Fibroblast of gingiva (primary cell): ENCODE measurements around the gene MAST2.
"Not testable (repeated sequence)": the region's sequence is repeated elsewhere in the genome, so short reads cannot be mapped to it uniquely, and the experiment has no call there.

Experiments used
- DNase-seq: peaks from one replicate; pipeline ENCODE4 v3.0.0-alpha.2; 2011; ENCODE audit warnings: low read depth

The MAST2 gene

DNA sequence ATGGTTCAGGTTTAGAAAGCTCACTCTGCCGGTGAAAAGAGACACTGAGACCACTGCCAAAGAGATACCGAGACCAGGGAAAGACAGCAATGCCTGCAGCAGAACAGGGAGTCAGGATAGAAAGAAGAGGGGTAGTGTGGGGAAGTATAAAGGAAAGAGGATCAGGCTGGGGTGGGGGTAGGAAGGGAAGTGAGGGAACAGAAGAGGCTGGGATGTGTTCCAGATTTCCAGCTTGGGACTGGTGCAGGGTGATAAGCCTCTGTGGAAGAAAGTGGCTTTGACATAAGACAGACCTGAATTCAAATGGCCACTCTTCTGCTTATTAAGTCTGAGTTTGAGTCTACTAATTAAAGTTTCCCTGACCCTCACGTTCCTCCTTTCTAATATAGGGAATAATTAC is 223.1 kb downstream of the MAST2 start:
- DNase-seq: no peak

DNA sequence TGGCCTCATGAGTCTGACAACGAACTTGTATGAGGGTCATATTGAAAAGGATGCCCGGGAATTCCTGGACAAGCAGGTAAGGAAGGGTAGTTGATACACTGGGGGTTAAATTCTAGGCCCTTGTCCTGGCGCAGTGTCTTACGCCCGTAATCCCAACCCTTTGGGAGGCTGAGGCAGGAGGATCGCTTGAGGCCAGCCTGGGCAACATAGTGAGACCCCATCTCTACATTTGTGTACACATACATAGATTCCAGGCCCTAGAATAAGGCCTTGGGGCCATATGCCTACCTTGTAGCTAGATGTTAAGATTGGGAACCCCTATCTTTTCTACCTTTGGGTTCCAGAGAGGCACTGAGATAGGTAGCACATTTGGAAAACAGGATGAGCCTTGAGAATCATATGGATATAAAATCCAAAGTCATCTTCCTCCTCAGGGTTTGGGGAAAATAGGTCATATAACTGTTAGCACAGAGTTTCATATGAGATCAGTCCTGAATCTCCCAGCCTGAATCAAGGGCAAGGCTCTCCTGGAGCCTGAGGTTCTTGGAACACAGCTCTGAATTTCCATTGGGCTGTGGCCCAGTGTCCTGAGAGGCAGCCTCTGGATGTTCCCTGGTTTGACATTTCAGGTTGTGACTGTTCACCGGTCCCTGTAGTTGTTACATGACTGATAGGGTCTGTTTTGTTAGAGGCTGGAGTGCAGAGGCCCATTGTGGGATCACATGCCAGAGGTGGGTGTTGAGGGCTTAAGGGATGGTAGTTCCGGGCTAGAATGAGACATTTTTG is 224.6 kb downstream of the MAST2 start:
- no peak for DNase-seq

DNA sequence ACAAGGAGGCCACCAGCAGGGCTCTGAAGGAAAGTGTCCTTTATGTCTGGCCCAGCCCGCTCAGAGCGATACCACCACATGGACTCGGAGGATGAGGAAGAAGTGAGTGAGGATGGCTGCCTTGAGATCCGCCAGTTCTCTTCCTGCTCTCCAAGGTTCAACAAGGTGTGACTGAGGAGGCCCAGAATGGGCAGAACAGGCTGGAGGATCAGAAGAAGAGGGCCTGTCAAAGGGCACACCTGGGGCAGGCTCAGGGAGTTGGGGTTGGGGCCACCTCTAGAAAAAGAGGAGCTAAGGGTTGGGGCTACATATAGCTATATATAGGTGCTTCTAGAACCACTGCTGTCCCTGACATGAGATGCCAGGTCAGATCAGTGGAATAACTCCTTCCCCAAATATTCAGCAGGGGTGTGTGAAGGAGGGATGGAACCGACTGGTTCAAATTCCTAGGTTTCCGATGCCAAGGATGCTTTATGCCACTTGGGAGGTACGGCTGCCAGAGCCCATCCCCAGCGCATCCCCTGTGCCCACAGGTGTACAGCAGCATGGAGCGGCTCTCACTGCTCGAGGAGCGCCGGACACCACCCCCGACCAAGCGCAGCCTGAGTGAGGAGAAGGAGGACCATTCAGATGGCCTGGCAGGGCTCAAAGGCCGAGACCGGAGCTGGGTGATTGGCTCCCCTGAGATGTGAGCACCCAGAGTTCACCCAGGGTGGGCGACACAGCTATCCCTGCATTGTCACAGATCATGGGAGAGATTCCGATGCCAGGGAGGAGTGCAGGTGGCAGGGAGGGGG is 226.9 kb downstream of the MAST2 start:
- no peak for DNase-seq

DNA sequence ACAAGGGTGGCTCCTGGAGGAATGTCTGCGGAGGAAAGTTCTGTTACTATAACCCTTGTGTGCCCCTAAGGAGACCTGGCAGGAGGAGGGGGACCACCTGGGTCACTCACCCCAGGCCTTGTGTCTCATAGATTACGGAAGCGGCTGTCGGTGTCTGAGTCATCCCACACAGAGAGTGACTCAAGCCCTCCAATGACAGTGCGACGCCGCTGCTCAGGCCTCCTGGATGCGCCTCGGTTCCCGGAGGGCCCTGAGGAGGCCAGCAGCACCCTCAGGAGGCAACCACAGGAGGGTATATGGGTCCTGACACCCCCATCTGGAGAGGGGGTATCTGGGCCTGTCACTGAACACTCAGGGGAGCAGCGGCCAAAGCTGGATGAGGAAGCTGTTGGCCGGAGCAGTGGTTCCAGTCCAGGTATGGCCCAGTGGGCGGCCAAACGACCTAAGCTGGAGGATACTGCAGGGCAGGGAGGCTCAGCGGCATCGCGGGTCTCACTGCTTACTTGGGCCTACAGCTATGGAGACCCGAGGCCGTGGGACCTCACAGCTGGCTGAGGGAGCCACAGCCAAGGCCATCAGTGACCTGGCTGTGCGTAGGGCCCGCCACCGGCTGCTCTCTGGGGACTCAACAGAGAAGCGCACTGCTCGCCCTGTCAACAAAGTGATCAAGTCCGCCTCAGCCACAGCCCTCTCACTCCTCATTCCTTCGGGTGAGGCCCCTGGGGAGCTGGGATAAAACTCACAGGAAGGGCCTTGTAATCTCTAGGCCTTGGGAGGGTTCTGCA is 227.7 kb downstream of the MAST2 start:
- no peak for DNase-seq

DNA sequence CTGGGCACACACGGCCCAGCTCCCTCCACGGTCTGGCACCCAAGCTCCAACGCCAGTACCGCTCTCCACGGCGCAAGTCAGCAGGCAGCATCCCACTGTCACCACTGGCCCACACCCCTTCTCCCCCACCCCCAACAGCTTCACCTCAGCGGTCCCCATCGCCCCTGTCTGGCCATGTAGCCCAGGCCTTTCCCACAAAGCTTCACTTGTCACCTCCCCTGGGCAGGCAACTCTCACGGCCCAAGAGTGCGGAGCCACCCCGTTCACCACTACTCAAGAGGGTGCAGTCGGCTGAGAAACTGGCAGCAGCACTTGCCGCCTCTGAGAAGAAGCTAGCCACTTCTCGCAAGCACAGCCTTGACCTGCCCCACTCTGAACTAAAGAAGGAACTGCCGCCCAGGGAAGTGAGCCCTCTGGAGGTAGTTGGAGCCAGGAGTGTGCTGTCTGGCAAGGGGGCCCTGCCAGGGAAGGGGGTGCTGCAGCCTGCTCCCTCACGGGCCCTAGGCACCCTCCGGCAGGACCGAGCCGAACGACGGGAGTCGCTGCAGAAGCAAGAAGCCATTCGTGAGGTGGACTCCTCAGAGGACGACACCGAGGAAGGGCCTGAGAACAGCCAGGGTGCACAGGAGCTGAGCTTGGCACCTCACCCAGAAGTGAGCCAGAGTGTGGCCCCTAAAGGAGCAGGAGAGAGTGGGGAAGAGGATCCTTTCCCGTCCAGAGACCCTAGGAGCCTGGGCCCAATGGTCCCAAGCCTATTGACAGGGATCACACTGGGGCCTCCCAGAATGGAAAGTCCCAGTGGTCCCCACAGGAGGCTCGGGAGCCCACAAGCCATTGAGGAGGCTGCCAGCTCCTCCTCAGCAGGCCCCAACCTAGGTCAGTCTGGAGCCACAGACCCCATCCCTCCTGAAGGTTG is 231.4 kb downstream of the MAST2 start:
- no peak for DNase-seq

DNA sequence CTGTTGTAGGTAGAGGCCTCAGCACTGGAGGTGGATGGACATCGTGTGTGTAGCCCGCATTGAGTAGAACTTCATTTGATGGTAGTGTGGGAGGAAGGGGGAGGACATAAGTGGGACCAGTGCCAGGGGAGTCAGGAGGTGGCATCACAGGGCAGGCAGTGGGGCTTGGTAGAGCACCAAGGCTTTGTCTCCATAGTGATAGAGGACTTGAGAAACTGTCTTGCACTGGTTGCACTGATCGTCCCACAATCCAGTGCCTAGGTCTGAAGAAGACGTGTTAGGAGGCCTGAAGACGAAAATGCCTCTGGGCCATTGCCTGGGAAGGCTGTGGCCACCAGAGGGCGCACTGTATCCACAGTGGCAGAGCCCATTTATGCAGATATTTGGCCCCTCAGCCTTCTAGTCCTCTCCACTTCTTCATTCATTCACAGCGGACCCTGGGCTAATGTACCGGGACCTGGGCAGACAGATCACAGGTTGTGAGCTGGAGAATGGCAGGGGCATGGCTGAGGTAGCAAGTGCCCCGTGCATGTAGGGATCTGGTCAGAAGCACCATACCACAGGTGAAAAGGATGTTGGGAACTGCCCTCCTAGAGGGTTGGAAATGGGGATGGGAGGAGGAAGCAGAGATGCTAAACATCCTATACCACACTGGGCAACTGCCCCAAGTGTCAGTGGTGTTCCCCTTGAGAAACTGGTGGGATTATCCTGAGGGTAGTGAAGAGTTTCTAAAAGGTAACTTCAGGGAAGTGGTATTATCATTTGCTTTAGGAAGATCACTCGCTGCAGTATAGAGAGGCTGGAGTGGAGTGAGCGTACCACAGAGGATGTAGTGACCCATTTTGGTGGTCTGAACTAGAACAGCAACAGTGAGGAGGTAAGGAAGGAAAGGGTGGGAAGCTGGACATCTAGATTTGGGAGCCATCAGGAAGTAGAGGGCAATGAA is 233.8 kb downstream of the MAST2 start:
- DNase-seq: peak; percentile 73

DNA sequence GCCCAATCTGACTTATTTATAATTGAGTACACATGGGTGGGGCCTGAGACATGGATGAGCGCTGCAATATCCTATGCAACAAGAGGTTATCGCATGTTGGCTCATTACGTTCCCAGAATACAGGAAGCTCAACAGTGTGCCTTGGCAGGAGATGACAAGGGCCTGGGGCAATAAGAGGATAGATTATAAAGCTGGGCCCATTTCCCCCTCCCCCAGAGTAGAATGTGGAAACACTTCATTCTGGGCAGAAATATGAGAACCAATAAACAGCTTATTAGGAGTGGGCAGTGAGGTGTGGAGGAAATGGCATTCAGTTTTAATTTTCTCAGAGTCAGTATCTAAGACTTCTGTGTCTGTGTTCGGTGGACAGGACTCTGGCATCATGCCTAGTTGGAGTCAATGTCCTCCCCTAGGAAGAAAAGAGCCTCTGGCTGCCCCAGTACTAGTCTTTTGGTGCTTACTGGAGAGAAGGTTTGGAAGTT is 236.2 kb downstream of the MAST2 start:
- DNase-seq: peak; percentile 56

DNA sequence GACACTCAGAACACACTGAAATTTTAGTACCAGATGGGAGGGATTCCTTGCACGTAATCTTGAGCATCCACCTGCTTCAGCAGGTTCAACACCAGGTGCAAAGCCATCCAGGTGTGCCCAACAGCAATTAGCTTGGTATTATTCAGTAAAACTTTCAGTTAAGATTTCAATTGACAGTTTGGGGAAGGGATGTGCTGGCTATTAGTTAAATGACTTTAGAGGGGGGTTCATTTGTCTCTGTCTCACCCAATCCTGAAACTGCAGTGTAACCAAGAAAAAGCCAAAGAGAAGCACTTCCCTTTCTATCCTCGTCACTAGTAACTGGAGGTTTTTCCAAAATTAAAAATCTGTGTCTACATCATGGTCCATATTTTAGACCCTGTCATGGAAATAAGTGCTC is 238.1 kb downstream of the MAST2 start:
- no peak for DNase-seq

DNA sequence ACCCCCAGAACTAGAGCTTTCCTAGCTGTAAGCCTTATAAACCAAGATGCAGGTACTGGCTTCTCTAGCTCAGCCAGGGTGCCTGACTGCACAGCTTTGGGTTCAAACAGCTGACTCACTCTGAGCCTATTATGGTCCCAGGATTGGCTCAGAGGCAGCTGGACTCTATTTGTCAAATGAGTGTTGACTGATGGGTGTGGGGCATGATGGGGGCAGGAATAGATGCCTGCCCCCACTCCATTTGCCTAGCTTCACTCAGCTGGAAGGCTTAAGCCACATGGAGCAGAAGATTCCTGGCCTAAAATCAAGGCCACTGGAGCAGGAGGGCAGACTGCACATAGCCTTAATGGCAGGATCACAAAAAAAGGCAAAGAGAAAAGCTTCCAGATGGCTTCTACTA is 238.6 kb downstream of the MAST2 start:
- no peak for DNase-seq

DNA sequence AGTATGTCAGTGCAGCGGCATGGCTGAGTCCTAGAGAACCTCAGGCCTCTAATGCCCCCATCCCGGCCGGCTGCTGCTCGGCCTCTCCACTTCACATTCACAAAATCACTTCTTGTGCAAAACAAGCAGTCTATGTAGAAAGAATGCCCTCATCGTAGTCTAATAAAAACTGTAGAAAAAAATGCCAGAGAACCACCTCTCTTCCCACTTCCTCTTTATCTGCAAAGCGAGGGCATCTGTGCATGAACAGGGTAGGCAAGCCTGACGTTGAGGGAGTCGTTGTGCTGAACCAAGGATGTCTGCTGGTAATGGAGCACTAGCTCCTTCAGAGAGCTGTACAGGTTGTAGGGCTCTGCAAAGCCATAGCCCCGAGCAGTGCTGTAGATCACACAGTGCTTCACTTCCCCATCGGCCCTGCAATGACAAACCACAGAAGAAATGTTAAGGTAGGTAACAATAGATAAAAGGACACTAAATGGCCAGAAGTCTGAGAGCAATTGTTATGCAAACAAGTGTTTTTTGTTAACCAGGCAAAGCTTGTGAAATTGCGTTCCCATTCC is 240.1 kb downstream of the MAST2 start:
- no peak for DNase-seq

DNA sequence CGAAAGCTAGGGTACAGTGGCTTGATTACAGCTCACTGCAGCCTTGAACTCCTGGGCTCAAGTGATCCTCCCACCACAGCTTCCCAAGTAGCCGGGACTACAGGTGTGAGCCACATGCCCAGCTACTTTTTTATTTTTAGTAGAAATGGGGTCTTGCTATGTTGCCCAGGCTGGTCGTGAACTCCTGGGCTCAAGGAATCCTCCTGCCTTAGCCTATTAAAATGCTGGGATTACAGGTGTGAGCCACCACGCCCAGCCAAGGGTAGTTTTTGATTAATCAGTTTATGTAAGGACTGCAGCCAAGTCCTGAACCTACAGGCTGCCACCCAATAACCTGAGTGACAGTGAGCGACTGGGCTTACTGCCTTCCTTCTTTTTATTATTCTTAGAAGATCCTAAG is 240.7 kb downstream of the MAST2 start:
- DNase-seq: no peak

DNA sequence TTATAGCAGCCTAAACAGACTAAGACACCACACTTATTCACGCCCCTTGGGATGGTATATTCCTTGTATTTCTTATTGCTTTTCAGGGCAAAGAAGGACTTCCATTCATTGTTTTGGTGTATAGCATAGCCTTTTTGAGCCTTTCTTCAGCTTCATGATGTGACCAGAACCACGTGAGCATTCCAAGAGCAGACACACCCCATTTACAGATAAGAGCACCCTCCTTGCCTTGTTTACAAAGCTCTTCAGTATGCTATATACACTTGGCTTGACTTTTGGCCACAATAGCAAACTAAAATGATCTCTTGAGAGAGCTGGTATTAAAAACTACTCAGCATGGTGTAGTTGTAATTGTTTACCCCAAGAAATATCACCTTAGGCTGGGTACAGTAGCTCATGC is 250.3 kb downstream of the MAST2 start:
- DNase-seq: no peak

DNA sequence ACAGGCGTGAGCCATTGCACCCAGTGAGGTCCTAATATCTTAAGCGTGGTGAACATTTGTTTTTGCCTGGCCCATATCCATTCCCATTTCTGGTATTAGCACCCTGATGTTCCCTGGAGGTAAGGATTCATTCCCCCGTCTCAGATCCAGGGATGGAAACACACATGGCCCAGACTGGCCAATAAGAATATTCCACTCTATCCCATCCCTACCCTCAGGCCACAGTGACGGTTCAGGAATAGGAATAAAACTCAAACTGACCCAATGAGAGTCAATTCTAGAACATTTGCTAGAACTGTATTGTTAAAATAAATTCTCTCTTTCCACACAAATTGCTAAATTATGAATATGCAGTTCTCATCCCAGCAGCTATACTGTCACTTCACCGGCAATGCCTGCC is 252.9 kb downstream of the MAST2 start:
- DNase-seq: no peak

DNA sequence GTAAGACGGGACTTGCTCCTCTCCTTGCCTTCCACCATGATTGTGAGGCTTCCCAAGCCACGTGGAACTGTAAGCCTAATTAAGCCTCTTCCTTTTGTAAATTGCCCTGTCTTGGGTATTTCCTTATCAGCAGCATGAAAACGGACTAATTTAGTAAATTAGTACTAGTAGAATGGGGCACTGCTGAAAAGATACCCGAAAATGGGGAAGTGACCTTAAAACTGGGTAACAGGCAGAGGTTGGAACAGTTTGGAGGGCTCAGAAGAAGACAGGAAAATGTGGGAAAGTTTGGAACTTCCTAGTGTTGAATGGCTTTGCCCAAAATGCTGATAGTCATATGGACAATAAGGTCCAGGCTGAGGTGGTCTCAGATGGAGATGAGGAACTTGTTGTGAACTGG is 253.8 kb downstream of the MAST2 start:
- not testable (repeated sequence) for DNase-seq

DNA sequence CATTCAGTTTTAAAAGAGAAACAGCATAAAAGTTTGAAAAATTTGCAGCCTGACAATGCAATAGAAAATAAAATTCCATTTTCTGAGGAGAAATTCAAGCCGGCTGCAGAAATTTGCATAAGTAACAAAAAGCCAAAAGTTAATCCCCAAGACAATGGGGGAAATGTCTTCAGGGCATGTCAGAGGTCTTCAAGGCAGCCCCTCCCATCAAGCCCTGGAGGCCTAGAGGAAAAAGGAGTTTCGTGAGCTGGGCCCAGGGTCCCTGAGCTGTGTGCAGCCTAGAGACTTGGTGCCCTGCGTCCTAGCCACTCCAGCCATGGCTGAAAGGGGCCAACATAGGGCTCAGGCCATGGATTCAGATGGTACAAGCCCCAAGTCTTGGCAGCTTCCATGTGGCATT is 254.4 kb downstream of the MAST2 start:
- no peak for DNase-seq

DNA sequence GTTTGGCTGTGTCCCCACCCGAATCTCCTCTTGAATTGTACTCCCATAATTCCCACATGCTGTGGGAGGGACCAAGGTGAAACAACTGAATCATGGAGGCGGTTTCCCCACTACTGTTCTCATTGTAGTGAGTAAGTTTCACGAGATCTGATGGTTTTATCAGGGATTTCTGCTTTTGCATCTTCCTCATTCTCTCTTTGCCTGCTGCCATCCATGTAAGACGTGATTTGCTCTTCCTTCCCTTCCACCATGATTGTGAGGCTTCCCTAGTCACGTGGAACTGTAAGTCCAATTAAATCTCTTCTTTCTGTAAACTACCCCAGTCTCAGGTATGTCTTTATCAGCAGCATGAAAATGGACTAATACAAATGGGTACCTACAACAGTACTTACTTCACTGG is 255.5 kb downstream of the MAST2 start:
- DNase-seq: no peak

DNA sequence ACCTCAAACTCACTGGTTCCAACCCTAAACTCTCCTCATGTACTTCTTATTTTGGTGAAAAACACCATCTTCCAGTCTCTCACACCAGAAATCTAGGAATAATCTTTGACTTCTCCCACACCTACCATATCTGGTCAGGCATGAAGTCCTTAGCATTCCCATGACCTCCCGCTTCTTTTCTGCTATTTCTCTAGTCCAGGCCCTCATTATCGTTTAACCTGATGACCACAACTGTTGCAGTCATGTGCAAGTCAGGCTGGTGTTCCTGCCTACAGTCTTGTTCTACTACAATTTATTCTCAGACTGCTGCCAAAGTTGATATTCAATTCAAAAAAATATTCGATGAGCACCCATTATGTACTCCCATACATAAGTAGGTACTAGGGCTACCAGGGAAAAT is 257.7 kb downstream of the MAST2 start:
- no peak for DNase-seq

DNA sequence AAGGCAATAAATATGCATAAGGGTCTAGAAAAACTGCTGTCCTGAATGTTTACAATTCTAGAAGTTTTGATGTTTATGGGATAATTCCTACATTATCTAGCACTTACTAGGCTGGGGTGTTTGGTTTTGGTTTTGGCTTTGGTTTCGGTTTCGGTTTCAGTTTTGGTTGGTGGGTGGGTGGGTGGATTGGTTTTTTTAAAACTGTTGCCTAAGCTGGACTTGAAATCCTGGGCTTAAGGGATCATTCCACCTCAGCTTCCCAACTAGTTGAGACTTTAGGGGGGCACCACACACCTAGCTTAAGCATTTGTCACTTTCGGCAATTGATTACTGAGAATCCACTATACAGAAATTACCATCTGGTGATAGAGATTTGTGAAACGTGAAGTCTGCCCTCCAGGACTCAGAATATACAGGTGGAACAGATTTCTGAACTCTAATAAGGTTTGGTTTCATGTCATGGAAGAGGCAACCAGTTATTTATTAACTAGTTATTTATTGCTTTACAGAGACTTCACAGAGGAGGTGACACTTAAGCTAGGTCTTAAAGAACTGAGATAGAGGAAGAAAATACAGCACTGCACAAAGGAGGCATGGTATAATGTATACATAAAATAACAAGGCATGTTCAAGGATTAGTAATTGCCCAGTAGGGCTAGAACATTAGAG is 259.4 kb downstream of the MAST2 start:
- no peak for DNase-seq

DNA sequence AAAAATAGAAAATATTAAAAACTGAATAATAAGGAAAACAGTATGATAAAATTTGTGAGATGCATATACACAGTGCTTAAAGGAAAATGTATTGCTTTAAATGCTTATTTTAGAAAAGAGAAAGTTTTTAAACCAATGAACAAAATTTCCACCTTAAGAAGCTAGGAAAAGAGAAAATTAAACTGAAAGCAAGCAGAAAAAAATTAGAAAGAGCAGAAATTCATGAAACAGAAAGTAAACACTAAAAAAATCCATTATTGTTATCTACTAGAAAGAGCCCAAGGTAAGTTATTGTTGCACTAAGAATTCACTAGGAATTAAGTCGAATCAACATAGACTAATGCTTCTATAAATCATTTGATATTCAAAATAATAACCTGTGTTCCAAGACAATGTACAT is 261.3 kb downstream of the MAST2 start:
- DNase-seq: no peak

DNA sequence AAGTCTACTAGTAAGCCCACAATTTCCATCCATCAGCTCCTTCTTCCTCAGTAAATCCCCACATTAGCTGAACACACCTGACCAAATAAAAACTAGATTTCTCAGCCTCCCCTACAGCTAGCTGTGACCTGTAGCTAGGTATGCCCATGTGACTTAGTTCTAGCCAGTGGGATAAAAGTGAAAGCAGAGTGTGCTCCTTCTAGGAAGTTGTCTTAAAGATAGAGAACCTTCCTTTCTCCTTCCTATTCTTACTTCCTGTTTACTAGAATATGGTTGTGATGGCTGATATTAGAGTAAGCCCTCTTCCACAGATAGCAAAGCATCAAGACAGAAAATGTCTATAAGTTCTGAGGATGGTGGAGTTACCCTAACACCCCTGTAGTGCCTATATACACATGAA is 262.0 kb downstream of the MAST2 start:
- no peak for DNase-seq
